Muscle layer of colon (tissue), 2 donors: ENCODE data around the gene EXD2.
"Not testable (repeated sequence)": the region's sequence is repeated elsewhere in the genome, so short reads cannot be mapped to it uniquely, and the experiment has no call there.

Experiments
- H3K27ac ChIP-seq: one replicate; pipeline ENCODE4 v1.7.0; 2013; ENCODE audit warnings: low read depth, mild to moderate bottlenecking, low read length, moderate library complexity
- H3K27me3 ChIP-seq, 2 donors: one replicate each; pipeline ENCODE4 v1.7.0; 2013; ENCODE audit warnings: low read length in 2 of 2, mild to moderate bottlenecking in 2 of 2; ENCODE audit not compliant: insufficient read depth in 2 of 2, control insufficient read depth in 1 of 2
- H3K36me3 ChIP-seq: one replicate; pipeline ENCODE4 v1.7.0; 2013; ENCODE audit warnings: mild to moderate bottlenecking, low read length; ENCODE audit not compliant: insufficient read depth
- H3K4me1 ChIP-seq: one replicate; pipeline ENCODE4 v1.7.0; 2013; ENCODE audit warnings: mild to moderate bottlenecking, low read length; ENCODE audit not compliant: insufficient read depth
- H3K4me3 ChIP-seq, 2 donors: one replicate each; pipeline ENCODE4 v1.7.0; 2013; ENCODE audit warnings: low read length in 2 of 2, low read depth in 1 of 2, mild to moderate bottlenecking in 1 of 2, moderate library complexity in 1 of 2
- H3K9ac ChIP-seq: one replicate; pipeline ENCODE4 v1.7.0; 2013; ENCODE audit warnings: low read length
- H3K9me3 ChIP-seq: one replicate; pipeline ENCODE4 v1.7.0; 2013; ENCODE audit warnings: mild to moderate bottlenecking, low read length
- donor health status: abdominal sarcoma.
- donor health status: Adenocarcinoma of cecum.

The EXD2 gene

GRCh38 chr14:69204753-69205152, 13.5 kb downstream of the EXD2 start:
- H3K4me3 ChIP-seq: no peak overlapping the region
- H3K36me3 ChIP-seq: peaks cover 4% of the 10 kb centered on the region
- no peak overlapping the region for H3K27ac ChIP-seq
- no peaks in the 10 kb centered on the region for H3K27me3 ChIP-seq
- no peaks in the 10 kb centered on the region for H3K4me1 ChIP-seq
- H3K9me3 ChIP-seq: no peaks in the 10 kb centered on the region
- H3K9ac ChIP-seq: no peak overlapping the region

DNA sequence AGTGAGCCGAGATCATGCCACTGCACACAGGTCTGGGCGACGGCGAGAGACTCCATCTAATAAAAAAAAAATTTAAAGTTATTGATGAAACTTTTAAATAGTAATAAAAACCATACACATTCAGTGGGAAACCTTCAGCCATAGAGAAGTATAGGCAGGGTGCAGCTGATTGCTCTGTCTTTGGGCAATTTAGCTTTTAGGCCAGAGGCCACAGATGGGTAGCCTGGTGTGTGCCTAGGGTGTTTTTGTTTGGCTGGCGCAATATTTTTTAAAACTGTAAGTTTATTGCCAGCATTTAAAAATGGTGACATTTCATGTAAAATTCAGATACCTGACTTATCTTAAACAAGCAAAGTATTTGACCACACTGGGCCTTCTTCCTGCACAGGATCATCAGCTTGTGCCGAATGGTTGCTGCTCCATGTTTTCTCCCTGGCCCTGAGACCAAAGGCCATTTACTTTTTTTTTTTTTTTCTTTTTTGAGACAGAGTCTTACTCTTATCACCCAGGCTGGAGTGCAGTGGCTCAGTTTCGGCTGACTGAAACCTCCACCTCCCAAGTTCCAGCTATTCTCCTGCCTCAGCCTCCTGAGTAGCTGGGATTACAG, 16.2 kb downstream of the EXD2 start:
- Histone ChIP-seq H3K9me3 (no peaks in the 10 kb centered on the region), H3K27me3 (no peaks in the 10 kb centered on the region), H3K9ac (no peak overlapping the region), H3K4me1 (no peaks in the 10 kb centered on the region), H3K27ac (no peak overlapping the region), H3K4me3 (no peak overlapping the region), H3K36me3 (peaks cover 15% of the 10 kb centered on the region)

GRCh38 chr14:69208666-69209065, 17.4 kb downstream of the EXD2 start:
- Histone ChIP-seq H3K4me1 (no peaks in the 10 kb centered on the region), H3K4me3 (no peak overlapping the region), H3K36me3 (peaks cover 15% of the 10 kb centered on the region), H3K9ac (no peak overlapping the region), H3K27ac (no peak overlapping the region), H3K9me3 (no peaks in the 10 kb centered on the region), H3K27me3 (no peaks in the 10 kb centered on the region)

DNA sequence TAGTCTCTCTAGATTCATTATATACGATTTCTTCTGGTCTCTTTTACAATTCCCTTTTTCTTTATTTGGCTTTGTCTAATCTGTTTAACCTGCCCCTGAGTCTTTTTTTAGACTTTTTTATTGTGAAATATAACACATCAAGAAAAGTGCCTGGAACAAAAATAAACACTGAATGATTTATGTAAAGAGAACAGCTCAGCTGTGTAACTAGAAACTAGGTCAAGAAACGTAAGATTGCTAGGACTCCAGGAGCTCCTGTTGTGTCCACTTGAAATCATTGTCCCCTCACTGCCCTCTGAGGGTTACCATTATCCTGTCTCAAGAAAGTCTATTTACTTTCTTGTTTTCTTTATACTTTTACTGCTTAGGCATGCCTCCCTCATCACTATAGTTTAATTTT, 23.1 kb downstream of the EXD2 start:
- no peak overlapping the region for H3K27ac ChIP-seq
- H3K27me3 ChIP-seq: no peaks in the 10 kb centered on the region
- H3K4me3 ChIP-seq: no peak overlapping the region
- H3K4me1 ChIP-seq: no peaks in the 10 kb centered on the region
- H3K36me3 ChIP-seq: peaks cover 15% of the 10 kb centered on the region
- H3K9me3 ChIP-seq: no peaks in the 10 kb centered on the region
- H3K9ac ChIP-seq: no peak overlapping the region

DNA sequence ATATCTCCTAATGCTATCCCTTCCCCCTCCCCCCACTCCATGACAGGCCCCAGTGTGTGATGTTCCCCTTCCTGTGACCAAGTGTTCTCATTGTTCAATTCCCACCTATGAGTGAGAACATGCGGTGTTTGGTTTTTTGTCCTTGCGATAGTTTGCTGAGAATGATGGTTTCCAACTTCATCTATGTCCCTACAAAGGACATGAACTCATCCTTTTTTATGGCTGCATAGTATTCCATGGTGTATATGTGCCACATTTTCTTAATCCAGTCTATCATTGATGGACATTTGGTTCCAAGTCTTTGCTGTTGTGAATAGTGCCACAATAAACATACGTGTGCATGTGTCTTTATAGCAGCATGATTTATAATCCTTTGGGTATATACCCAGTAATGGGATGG, 26.4 kb downstream of the EXD2 start:
- H3K36me3 ChIP-seq, H3K27me3 ChIP-seq, H3K4me1 ChIP-seq, H3K27ac ChIP-seq, H3K9me3 ChIP-seq, H3K4me3 ChIP-seq, H3K9ac ChIP-seq: not testable (repeated sequence)

DNA sequence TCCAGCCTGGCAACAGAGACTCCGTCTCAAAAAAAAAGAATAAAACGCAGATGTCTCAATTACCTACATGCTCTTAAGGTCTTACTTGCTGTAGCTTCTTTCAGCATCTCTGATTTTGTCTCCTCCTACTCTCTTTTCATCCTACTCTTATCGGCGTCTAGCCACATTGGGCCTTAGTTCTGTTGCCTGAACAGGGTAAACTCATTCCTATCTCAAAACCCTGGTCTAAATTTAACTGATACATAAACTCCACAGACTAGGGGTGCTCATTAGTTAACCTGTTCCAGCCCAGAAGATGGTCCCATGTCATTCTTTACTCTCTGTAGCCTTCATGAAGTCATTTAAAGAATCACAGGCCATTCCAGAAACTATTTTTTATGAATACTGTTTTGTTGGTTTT, 33.6 kb downstream of the EXD2 start:
- H3K9ac ChIP-seq: no peak overlapping the region
- H3K27ac ChIP-seq: no peak overlapping the region
- peaks cover 12% of the 10 kb centered on the region for H3K36me3 ChIP-seq
- no peaks in the 10 kb centered on the region for H3K27me3 ChIP-seq
- no peaks in the 10 kb centered on the region for H3K4me1 ChIP-seq
- no peak overlapping the region for H3K4me3 ChIP-seq
- H3K9me3 ChIP-seq: no peaks in the 10 kb centered on the region

- H3K9ac ChIP-seq: no peak overlapping the region
- no peak overlapping the region for H3K4me3 ChIP-seq
- H3K27ac ChIP-seq: no peak overlapping the region
- peaks cover 19% of the 10 kb centered on the region for H3K36me3 ChIP-seq
- H3K27me3 ChIP-seq: no peaks in the 10 kb centered on the region
- no peaks in the 10 kb centered on the region for H3K4me1 ChIP-seq
- no peaks in the 10 kb centered on the region for H3K9me3 ChIP-seq
Observed at GRCh38 chr14:69226178-69226577, 34.9 kb downstream of the EXD2 start.

GRCh38 chr14:69226736-69227135, 35.4 kb downstream of the EXD2 start:
- H3K9ac ChIP-seq: no peak overlapping the region
- H3K36me3 ChIP-seq: peaks cover 22% of the 10 kb centered on the region
- no peaks in the 10 kb centered on the region for H3K27me3 ChIP-seq
- no peak overlapping the region for H3K4me3 ChIP-seq
- H3K4me1 ChIP-seq: no peaks in the 10 kb centered on the region
- H3K9me3 ChIP-seq: no peaks in the 10 kb centered on the region
- no peak overlapping the region for H3K27ac ChIP-seq

GRCh38 chr14:69231486-69231885, 40.2 kb downstream of the EXD2 start:
- no peaks in the 10 kb centered on the region for H3K9me3 ChIP-seq
- no peaks in the 10 kb centered on the region for H3K4me1 ChIP-seq
- H3K9ac ChIP-seq: no peak overlapping the region
- no peaks in the 10 kb centered on the region for H3K27me3 ChIP-seq
- no peak overlapping the region for H3K4me3 ChIP-seq
- peaks cover 54% of the 10 kb centered on the region for H3K36me3 ChIP-seq
- H3K27ac ChIP-seq: no peak overlapping the region

DNA sequence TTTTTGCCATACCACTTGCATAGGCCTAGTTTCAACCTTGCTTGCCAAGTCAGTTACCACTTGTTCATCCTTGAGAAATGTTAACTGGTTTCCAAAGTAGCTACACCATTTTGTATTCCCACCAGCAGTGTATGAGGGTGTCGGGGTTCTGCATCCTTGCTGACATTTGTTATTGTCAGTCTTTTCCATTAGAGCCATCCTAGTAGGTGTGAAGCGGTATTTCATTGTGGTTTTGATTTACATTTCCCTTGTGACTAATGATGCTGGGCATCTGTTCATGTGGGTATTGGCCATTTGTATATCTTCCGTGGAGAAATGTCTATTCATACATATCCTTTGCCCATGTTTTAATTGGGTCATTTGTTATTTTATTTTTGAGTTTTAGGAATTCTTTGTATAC, 41.1 kb downstream of the EXD2 start:
- H3K27ac ChIP-seq: no peak overlapping the region
- H3K9me3 ChIP-seq: no peaks in the 10 kb centered on the region
- H3K27me3 ChIP-seq: no peaks in the 10 kb centered on the region
- H3K9ac ChIP-seq: no peak overlapping the region
- H3K36me3 ChIP-seq: peaks cover 63% of the 10 kb centered on the region
- no peaks in the 10 kb centered on the region for H3K4me1 ChIP-seq
- no peak overlapping the region for H3K4me3 ChIP-seq

DNA sequence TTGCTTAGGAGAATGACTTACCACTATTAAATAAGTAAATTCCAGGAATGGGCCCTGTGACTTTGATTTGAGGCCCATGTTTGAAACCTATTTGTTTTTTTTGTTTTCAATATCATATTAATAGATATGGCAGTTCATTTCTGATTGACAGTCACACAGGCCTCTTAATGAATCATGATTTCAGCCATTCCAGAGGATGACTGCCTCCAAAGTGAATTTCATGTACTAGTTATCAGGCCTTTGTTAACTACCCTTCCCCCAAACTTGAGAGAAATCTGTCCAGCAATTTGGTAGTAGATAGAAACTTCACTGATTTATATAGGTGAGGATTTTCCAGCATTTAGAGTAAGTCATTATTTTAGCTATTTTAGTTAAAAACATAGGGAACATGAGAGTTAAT, 42.8 kb downstream of the EXD2 start:
- H3K36me3 ChIP-seq: peaks cover 64% of the 10 kb centered on the region
- no peak overlapping the region for H3K4me3 ChIP-seq
- no peak overlapping the region for H3K27ac ChIP-seq
- no peak overlapping the region for H3K9ac ChIP-seq
- H3K9me3 ChIP-seq: no peaks in the 10 kb centered on the region
- H3K4me1 ChIP-seq: no peaks in the 10 kb centered on the region
- H3K27me3 ChIP-seq: no peaks in the 10 kb centered on the region

- Histone ChIP-seq H3K27ac (no peak overlapping the region), H3K4me3 (no peak overlapping the region), H3K27me3 (no peaks in the 10 kb centered on the region), H3K9ac (no peak overlapping the region), H3K9me3 (no peaks in the 10 kb centered on the region), H3K36me3 (peaks cover 64% of the 10 kb centered on the region), H3K4me1 (no peaks in the 10 kb centered on the region)
Observed at GRCh38 chr14:69235708-69236107, 44.4 kb downstream of the EXD2 start.
